Activated CD4-positive, CD25-positive, alpha-beta regulatory T cell (primary cell): ENCODE measurements around the gene NUP98.

Experiments
- DNase-seq, 4 experiments: peaks; one replicate each; lab custom pipeline; 2025; lab: John Stamatoyannopoulos, UW

Gene NUP98

DNA sequence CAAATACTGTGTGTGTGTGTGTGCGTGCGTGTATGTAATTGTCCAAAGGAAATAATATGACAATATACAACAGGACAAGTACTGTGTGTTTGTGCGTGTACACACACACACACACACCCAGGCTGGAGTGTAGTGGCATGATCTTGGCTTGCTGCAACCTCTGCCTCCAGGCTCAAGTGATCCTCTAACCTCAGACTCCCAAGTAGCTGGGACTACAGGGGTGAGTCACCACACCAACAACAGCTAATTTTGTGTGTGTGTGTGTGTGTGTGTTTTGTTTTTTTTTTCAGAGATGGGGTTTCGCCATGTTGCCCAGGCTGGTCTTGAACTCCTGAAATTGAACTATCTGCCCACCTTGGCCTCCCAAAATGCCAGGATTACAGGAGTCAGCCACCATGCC, 61.5 kb downstream of the NUP98 start:
- no peak for DNase-seq

DNA sequence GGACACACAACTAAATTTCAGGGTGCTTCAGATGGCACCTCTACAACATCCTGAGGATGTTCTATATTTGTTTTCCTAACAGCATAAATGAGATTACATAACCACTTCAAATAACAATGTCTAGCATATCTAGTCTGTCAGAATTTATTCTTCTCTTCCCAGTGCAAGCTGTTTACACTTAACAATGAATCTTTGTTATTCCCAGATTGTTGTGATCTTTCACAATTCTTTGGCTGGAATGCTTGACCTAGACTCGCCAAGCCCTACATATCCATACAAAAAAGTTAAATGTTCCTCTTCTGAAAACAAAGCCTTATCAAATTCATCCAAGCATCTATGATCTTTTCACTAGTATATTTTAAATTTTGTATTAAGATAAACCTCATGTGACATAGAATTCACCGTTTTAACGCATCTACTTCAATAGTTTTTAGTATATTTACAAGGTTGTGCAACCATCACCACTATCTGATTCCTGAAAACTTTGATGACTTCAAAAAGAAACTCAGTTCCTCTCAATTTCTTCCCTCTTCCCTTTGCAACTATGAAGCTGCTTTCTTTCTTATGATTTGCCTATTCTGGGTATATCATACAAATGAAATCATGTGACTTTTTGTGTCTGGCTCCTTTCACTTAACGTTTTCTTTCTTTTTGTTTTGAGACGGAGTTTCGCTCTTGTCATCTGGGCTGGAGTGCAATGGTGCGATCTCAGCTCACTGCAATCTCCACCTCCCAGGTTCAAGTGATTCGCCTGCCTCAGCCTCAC, 64.5 kb downstream of the NUP98 start:
- no peak for DNase-seq

GRCh38 chr11:3723014-3723708, 74.2 kb downstream of the NUP98 start:
- no peak for DNase-seq

GRCh38 chr11:3722100-3722499, 75.3 kb downstream of the NUP98 start:
- DNase-seq = no peak

GRCh38 chr11:3720997-3721396, 76.4 kb downstream of the NUP98 start:
- no peak for DNase-seq

DNA sequence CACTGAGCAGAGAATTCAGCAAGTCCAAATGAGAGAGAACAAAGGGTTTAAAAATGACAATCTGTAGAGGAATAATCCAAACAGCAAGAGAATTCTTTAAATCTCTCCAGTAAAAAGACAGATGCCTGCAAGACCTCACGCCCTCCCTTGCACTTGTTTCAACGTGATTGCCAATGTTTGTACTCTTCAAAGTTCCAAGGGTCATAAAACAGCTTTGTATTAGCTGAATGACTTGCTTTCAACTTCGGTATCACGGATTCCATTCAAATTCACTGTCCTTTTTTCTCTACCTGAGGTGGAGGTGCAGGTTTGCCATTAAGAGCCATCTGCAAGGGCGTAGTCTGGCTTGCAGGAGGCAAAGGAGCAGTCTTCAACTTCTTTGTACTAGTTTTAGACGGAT, 85.1 kb downstream of the NUP98 start:
- DNase-seq = no peak

DNA sequence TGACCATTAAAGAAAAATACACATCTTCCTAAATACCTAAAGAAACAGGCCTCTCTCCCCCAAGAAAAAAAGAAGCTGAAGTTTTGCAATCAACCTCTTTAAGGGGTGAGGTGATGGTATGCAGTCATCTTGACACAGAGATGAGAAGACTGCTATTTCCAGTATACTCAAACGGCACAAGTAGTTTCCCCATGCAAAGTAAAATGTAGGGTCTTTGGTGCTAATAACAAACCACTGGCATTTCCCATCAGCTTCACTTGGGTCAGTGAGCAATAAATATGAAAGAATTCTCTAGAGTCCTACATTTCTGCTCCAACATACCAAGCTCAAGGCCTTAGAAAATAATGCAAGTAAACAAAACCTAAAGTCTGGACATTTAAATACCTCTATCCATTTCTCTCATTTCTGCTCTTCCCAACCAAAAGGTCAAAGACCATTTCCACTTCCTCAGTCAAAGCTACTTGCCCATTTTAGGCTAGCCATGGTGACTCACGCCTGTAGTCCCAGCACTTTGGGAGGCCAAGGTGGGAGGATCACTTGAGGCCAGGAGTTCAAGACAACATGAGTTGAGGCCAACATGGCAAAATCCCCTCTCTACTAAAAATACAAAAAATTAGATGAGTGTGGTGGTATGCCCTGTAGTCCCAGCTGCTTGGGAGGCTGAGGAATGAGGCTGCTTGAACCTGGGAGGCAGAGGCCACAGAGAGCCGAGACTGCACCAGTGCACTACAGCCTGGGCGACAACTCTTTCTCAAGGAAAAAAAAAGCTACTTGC, 86.7 kb downstream of the NUP98 start:
- no peak for DNase-seq

GRCh38 chr11:3709977-3710376, 87.4 kb downstream of the NUP98 start:
- DNase-seq = no peak

DNA sequence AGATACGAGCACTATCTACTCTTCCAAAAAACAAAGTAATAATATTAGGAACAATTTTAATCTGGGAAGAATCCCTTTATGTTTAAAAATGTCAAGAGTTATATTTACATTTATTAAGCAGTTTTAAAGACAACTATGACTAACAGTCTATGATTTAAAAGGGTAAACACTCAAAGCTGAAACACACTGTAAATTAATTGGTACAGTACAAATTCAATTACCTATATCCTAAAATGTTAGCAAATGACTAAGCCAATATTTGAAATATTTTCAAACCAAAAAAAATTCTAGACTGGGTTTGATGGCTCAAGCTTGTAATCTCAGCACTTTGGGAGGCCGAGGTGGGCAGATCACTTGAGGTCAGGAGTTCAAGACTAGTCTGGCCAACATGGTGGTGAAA, 90.2 kb downstream of the NUP98 start:
- no peak for DNase-seq

DNA sequence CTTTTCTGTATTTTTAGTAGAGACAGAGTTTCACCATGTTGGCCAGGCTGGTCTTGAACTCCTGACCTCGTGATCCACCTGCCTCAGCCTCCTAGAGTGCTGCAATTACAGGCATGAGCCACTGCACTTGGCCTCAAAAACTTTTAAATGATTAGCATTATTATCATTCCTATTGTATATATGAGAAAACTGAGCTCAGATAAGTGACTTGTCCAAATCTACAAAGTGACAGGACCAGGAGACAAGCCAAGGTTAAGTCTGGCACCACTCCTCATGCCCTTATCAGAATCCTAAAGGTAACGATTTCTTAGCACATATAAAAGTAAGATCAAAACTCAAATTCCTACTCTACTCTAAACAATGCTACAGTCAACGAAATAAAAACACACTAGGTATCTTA, 94.0 kb downstream of the NUP98 start:
- DNase-seq = no peak

DNA sequence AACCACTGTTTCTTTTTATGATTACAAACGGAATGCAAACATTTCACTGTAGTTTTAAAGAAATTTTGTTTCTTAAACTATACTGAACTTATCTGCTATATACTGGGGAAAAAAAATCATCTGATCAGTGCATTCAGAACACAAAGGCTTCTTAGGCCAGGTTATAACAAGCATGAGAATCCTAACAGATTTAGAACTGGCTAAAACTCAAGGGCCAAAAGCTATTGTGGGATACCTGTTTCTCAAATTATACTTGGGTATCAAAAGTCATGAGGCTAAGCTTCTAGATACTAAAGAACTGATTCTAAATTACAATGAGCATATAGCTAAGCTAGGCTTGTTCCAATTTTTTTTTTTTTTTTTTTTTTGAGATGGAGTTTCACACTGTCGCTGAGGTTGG, 96.4 kb downstream of the NUP98 start:
- DNase-seq = no peak

DNA sequence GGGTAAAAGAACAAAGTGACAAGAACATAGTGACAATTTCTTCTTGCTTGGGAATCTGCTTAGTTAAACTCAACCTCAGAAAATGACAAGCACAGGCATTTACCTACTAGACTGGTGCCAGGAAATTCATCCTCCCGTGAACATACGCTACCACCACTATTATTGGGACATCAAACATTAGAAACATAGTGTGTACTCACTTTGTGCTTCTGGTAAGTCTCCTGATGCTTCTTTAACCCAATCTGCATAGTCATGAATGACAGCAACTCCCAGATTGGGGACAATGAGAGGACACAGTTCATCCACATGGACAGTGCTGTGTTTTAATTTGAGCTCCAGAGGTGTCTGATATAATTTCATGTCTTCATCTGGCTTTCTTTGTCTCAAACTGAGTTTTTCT, 96.9 kb downstream of the NUP98 start:
- DNase-seq = no peak

GRCh38 chr11:3686751-3687150, 110.6 kb downstream of the NUP98 start:
- DNase-seq = no peak

GRCh38 chr11:3685923-3686322, 111.4 kb downstream of the NUP98 start:
- DNase-seq = no peak

DNA sequence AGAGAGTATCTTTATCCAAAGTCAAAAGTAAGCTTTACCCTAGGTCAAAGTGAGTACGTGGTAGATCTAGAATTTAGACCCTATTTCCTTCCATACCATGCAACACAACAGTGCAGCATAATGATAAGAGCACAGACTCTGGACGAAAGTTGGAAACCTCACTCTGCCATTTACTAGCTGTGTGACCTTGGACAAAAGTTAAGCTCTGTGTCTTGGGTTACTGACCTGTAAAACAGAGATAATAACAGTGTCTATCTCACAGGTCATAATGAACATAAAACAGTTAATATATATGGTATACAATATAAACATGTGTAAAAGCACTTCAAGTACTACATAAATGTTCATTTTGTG, 112.6 kb downstream of the NUP98 start:
- no peak for DNase-seq

DNA sequence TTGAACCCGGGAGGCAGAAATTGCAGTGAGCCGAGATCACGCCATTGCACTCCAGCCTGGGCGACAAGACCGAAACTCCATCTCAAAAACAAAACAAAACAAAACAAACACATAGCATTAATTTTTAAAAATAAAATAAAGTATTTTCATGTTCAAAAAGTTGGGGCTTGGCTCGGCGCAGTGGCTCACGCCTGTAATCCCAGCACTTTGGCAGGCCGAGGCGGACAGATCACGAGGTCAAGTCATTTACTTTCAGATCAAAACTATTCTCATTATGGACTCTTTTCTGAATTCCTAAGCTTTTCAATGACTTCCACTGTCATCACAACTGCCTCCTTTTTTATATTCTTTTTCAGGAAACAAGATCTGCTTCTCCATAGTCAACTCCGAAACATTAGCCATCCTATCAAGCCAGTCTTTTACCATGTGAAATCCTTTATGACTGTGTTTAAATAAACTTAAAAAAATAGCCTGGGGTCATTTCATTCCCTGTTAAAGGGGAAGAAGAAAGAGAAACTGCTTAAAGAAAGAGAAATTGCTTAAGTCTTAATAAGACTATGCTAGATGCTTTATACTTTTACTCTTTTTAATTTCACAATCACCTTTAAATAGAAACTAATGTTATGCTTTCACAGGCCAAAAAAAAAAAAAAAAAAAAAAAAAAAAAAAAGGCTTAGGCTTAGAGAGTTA, 113.1 kb downstream of the NUP98 start:
- DNase-seq = no peak

- no peak for DNase-seq
Measured at GRCh38 chr11:3683039-3683438, 114.3 kb downstream of the NUP98 start.

- no peak for DNase-seq
Measured at GRCh38 chr11:3679077-3679476, 118.3 kb downstream of the NUP98 start.

DNA sequence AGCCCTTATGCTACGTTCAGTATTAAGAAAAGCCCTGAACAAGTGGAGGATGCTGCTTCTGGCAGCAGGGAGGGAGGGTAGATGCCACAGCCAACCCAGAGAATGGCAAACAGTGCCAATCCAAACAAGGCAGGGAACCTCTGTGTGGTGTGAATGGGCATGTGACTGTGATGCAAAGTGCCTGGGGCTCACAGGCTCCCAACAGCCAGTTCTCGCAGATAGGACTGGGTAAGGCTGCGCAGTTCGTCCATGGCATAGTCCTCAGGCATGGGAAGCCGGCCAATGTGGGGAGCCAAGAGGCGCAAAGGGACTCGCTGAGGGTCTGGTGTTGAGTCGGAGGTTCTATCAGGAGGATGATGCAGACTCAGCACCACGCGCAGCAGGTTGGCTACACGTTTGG, 121.4 kb downstream of the NUP98 start:
- DNase-seq = no peak

- DNase-seq = no peak
Measured at GRCh38 chr11:3674189-3674588, 123.2 kb downstream of the NUP98 start.

DNA sequence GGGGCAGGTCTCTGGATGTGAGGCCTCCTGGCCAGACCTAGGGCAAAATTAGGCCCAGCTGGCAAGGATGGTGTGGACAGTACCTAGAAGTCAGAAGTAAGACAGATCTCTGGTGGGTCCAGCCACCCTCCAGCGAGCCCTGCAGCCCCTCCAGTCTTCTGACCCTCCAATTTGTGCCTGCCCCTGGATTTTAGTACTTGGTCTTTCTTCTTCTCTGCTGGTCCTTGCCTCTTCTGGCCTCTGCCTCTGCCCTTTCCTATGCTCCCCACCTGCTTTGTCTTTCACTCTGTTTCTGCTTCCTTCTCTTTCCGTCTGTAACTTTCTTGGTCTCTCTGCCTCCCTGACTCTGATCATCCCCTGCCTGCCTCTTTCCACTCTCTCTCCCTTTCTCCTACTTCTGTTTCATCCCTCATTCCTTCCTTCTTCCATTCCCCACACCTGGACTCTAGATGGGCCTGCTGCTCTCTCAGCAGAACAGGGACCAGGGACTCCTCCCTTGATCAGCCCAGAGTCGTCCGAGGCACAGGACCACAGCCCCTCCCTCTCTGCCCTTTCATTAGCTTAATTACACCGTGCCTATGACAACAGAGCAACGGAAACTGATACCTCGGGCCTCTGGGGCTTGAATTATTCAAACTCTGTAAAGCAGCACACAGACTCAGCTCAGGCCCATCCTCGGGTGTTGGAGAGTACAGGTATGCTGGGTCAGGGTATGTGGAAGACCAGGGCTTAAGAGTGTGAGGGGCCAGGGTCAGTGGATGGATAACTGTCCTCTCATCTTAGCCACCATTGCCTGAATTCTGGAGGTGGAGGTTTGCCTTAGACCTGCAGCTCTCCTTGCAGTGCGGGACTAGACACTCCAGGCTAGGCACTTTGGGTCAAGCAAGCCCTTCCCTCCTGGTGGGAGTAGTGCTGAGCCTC, 125.8 kb downstream of the NUP98 start, which contains the start of gene CHRNA10:
TSS of gene CHRNA10 (minus strand) at position 51 of the 921 bp plus-strand sequence. CDS start 72 bp downstream, outside the sequence.
- DNase-seq = no peak
